Stimulated activated CD8-positive, alpha-beta memory T cell treated with anti-CD3 and anti-CD28 coated beads, Interleukin-4, amount 100 ng/mL, for 1 hour (primary cell): ENCODE measurements around the gene BZW2.

Experiments used
- DNase-seq, 2 donors: peaks; one replicate each; pipeline ENCODE4 v3.0.0-alpha.2; 2020; ENCODE audit warnings: low read depth in 2 of 2, low spot score in 1 of 2

BZW2 gene

DNA sequence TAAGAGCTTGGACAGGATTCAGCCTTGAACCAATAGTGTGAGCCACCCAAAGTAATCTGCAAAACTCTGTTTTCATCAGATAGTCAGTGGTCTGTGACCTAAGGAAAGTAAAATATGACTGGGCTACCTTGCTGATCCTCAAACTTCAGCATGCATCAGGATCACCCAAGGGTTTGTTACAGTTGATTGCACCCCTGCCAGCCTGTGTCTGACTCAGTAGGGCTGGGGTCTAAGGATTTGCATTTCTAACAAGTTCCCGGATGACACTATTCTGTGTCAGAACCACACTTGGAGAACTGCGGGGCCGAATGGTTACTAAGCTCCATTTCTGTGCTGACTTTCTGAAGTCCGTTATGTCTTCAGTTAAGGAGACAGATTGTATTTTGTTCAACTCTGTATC is 66.9 kb downstream of the BZW2 start:
- DNase-seq = no peak

DNA sequence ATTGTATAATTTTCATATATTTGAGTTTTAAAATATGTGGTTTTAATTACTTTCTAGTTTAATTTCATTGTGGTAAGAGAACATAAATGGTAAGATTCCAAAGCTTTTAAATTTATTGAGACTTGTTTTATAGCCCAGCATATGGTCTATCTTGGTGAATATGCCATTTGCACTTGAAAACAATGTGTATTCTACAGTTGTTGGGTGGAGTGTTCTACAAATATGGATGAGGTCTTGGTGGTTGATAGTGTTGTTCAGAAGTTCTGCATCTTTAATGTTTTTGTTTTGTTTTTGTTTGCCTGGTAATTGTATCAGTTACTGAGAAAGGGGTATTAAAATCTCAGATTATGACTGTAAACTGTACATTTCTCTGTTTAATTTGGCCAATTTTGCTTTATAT is 69.9 kb downstream of the BZW2 start:
- DNase-seq = no peak

DNA sequence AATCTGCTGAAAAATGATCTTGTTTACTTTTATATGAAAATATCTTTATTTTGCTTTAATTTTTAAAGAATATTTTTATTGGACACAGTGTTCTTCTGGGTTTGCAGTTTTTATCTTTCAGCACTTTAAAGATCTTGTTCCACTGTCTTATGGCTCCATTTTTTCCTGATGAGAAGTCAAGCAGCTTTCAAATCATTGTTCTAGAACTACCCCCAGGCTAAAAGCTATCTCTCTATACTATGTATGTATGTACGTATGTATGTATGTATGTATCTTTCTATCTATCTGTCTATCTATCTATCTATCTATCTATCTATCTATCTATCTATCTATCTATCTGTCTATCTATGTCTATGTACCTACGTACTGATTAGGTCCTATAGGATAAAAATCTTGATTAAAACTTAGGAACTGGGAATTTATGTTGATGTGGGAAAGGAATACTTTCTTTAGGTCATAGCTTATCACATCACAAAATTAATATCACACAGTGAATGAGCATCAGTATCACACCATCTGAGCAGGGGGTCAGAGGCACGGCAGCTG is 72.2 kb downstream of the BZW2 start:
- no peak for DNase-seq

DNA sequence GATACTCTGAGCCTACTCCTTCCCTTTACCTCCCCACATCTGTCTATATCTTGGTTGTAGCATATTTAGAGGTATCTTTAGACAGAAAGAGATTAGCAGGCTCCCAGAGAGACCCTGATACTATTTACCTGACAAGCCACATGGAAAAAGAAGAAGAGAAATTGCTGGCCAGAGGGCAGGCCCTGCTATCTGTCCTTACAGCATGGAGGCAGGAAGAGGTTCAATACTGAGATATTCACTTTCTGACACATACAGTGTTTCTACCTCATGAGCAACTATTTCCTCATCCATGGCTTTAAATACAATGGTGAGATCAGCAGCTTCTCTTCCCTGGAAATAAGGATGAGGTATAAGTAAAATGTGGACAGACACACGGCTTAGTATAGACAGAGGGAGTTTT is 73.7 kb downstream of the BZW2 start:
- no peak for DNase-seq

DNA sequence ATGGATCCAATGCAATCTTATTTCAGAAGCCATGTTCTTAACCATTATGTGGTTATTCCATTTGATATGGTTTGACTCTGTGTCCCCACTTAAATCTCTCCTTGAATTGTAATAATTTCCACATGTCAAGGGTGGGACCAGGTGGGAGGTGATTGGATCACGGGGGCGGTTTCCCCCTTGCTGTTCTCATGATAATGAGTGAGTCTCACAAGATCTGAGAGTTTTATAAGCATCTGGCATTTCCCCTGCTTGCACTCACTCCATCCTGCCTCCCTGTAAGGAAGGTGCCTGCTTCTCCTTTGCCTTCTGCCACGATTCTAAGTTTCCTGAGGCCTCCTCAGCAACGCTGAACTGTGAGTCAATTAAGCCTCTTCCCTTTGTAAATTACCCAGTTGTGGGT is 75.6 kb downstream of the BZW2 start:
- no peak for DNase-seq

DNA sequence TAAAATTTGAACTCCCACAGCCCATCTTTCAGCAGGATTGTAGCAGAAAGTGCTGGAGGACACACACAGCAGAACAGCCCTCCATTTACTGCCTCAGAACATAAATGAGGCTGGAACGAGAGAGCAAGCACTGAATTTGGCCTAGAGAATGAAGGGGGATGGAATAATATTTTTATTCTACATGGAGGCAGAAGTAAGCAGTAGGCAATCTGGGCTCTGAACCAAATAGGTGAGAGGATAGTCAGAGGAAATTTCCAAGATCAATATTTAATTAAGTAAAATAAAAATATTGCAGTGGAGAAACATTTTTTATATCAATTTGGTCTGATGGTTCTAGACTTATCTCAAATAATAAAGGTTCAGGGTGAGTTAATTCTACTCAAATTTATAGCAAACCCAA is 78.4 kb downstream of the BZW2 start:
- no peak for DNase-seq

DNA sequence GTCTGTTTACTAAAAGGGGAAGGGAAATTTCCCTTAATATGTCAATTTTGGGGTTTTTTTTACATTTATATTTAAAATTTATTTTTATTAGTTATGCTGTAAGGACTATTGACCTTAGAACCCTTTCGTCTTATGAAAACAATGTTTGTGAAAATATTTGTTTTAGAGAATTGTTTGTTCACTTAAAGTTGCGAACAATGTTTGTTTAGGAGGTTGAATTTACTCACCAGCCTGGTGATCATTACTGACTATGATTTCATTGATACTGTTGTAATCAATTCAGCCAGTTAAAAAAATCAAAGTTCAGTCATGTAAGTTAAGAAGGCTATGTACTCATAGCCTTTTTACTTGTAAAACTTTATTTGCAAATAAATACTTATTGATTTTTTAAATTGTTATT is 80.2 kb downstream of the BZW2 start:
- no peak for DNase-seq

DNA sequence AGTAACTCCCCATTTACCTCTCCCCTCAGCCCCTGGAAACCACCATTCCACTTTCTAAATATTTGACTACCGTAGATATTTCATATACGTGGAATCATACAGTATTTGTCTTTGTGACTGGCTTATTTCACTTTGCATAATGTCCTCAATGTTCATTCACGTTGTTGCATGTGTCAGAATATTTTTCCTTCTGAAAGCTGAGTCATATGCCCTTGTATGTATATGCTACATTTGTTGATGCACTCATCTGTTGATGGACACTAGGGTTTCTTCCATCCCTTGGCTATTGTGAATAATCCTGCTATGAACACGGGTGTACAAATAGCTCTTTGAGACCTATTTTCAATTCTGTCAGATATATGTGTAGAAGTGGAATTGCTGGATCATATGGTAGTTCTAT is 81.8 kb downstream of the BZW2 start:
- DNase-seq = no peak

DNA sequence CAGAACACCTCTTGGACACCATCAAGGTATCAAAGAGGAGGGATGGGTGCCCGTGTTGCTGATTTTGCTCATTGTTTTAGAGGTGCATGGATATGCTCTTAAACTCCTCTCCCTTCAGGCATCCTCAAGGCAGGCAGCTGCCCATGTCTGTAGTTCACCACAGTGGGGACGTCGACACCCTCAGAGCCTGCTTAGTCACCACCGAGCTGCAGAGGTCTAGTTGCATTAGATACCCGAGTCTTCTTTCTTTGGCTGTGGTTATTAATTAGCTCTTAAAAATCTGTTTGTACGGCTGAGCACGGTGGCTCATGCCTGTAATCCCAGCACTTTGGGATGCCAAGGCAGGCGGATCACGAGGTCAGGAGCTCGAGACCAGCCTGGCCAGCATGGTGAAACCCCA is 82.8 kb downstream of the BZW2 start:
- DNase-seq = no peak

DNA sequence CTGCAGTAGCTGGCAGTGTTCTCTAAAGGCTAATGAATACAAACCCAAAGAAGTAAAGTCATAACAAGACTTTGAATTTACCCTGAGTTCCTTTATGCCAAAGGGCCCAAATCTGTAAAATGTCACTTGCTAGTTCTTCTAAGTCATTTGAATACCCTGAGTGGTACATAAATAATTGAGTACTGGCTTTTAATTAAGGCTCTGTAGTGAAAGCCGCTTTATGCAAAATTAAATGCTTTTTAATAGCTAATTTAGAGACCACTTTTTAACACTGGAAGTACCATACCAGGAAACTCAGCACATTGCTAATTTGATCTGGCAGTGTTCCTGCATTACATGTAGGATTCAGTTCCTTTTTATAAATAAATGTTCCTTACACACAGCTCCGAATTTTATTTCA is 83.6 kb downstream of the BZW2 start:
- DNase-seq = no peak

DNA sequence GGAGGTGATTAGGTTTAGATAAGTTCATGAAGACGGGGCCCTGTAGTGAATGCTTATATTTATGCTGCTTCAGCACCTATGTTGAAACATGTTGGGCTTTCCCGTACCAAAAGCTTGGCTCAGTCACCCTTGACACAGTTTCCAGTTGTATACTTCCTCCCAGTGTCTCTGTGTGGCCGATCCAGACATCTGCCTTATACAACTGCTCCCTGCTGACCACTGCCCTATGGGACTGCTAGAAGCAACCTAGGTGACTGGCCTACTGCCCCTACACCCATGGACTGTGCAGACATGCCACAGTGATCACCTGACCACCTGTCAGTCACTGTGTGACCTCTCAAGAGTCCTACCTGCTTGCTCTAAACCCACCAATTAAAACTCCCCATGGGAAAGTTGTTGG is 85.0 kb downstream of the BZW2 start:
- no peak for DNase-seq

DNA sequence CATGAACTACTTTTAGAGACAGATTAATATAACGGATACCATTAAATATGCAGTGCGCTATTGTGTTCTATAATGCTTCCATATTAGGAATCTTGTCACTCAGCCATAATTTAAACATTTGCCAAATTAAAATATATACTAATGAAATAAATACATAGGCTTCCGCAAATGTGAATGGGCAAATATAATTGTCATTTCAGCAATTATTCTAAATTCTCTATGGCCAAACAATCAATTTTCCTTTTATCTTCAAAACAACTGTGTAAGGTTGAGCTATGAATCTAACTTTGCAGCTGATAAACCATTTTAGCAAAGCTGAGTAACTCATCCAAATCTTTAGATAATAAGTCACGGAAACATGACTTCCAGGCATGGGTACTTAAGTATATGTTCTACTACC is 86.8 kb downstream of the BZW2 start:
- DNase-seq = no peak

DNA sequence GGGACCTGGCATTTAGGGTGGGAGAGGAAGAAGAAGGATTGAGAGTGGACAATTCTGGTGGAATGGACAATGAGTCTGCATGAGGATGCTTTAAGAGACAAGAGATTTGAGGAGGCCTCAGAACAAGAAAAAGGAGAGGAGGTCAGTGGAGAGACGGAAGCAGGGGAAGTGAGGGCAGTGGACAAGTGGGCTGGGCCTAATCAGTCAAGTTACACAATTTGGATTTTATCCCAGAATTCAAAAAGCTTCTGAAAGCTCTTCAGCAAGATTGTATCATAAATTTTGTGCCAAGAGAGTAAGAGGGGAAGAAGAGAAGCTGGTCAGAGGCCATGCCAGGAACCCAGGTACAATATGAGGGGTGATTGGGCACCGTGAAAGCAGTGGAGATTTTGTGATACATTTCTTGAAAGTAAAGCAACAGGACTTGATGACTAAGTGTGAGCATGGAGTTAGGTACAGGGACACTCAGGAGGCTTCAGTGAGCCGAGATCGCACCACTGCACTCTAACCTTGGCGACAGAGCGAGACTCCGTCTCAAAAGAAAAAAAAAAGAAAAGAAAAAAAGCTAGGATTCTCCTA is 88.3 kb downstream of the BZW2 start:
- DNase-seq = no peak

DNA sequence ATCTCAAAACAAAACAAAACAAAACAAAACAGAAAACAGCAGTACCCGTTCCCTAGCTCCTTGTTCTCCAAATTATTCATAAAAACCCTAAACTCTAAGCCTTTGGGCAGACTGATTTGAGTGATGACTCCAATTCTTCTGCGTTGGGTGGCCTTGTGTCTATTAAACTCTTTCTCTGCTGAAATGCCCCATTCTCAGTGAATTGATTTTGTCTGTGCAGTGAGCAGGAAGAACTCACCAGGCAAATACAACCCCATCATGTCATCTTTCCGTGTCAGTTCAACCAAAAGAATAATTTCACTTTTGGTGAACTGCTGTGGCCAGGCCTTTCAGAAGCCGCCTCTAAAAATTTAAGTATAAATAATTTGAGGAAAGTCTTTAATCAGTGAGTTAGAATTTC is 89.0 kb downstream of the BZW2 start:
- DNase-seq = no peak

DNA sequence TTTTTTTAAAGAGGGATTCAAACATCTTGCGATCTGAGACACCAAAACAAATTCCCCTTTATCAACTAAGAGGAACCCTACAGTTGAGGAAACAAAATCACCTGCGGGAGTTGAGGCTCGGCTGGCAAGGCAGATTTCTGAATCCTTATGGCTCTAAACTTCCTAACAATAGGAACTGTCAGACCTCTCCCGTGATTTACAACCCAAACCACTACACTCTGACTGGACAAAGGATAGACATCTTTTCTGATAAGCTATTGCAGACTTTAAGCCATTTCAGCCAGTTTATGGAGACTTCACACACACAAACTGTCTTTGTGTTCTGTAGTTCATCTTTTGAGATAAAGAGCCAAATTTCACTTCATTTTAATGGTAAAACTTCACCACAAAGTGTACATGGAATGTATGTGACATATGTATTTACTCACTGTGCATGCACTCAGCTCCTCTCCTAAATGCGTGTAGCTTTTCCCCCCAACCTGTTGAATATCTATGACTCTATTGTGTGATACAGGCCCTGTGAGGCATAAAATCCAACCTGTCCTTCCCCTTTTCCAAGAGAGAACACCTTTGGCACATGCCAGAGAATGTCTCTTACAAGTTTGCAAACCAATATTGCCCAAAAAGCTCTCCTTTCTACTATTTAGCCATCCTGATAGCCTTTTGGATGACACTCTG is 92.2 kb downstream of the BZW2 start:
- no peak for DNase-seq

DNA sequence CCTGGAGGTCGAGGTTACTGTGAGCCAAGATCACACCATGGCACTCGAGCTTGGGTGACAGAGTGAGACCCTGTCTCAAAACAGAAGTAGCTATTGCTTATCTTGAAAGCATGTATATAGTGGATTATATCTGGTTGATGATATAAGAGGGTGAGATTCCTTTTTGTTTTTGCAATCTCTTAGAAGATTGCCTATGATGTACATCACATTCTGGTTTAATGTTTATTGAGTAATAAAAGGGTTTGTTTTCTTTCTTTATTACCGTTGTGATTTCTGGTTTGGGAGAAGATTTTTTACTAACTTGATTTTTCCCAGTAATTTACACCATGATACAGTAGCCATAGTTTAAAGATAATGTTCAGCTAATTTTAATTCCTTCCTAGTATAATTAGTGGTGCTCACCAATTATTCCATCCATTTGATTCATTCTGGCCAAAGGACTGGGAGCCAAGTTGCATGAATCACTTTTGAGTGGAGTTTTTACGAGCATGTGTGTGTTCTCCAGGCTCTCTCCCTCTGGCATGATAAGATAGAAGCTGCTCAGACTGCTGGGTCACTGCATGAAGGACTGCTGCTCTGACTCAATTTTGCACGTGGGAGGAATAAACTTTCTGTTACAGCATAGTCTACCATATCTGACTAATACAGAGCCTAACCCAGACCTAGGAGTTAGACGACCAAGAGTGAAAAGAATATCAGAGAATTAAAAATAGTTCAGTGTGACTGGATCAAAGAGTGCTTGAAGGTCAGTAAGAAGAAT is 94.1 kb downstream of the BZW2 start:
- no peak for DNase-seq

DNA sequence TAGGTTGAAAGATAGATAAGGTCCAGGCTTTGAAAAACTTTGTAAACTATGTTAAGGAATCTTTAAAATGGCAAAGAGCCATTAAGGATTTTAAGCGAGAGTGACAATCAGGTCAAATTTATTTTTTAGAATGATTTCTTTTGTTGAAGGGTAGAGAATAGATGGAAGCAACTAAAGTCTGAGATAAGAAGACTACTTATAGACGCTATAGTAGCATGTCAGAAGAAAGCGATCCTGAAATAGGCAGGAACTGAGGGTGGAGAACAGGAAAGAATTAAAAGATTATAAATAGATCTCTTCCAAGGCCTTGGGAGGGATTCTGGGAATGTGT is 94.6 kb downstream of the BZW2 start:
- DNase-seq = no peak

DNA sequence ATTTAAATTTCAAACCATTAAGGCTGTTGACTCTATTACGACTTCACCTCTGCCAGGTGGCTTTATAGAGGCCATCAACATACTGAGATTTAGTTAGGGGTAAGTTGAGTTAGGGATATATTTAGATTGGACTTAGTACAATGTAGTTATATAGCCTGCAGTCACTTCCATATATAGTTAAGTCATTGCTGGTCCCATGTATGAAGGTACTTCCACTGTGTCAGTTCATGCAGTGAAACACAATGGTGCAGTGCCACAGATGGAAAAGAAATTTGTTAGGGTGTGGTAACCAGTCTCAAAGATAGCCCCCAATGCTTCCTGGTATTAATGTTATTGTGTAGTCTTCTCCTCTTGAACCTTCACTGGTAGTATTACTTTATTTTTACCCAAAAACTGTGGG is 95.0 kb downstream of the BZW2 start:
- no peak for DNase-seq

DNA sequence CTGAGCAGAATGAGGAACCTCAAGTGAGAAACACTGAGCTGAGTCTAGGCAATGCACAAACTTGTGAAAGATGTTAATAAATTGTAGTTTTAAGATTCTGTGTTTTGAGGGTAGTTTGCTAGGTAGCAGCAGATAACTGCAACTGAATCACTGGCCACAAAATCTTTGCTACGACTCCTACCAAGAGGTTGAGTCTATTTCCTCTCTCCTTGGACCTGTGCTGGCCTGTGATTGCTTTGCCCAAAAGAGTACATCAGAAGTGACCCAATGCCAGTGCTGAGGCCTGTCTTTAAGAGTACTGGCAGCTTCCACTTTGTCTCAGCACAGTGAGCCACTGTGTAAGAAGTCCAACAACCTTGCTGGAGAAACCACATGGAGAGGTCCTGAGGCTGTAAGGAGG is 95.7 kb downstream of the BZW2 start:
- no peak for DNase-seq

DNA sequence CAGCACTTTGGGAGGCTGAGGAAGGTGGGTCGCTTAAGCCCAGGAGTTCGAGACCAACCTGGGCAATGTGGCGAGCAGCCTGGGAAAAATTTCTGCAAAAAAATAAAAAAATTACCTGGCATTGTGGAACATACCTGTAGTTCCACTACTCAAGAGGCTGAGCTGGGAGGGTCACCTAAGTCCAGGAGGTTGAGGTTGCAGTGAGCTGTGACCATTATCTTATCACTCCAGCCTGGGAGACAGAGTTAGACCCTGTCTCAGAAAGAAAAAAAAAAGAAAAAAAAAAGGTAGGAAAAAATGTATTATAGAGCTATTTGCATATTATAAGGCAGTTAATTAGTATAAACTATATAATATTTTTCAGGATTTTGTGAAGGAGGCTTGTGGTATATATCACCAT is 96.6 kb downstream of the BZW2 start:
- no peak for DNase-seq

DNA sequence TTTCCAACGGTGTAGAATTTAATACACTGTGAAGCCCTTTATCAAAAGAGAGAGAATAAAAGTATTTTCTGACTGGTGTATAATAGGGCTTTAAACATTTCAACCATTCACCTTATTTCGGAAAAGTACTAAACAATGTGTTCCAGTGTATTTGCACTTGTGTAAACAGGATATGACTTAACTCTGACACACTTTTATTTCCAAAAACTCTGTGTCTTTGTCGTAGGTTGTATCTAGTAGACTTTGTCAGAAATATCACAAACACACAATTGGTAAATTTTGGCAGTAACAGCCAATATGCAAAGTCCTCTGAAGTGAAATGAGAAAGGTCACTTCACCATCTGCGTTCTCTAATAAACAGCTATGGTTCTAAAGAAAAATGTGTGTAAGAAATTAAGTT is 97.3 kb downstream of the BZW2 start:
- no peak for DNase-seq

DNA sequence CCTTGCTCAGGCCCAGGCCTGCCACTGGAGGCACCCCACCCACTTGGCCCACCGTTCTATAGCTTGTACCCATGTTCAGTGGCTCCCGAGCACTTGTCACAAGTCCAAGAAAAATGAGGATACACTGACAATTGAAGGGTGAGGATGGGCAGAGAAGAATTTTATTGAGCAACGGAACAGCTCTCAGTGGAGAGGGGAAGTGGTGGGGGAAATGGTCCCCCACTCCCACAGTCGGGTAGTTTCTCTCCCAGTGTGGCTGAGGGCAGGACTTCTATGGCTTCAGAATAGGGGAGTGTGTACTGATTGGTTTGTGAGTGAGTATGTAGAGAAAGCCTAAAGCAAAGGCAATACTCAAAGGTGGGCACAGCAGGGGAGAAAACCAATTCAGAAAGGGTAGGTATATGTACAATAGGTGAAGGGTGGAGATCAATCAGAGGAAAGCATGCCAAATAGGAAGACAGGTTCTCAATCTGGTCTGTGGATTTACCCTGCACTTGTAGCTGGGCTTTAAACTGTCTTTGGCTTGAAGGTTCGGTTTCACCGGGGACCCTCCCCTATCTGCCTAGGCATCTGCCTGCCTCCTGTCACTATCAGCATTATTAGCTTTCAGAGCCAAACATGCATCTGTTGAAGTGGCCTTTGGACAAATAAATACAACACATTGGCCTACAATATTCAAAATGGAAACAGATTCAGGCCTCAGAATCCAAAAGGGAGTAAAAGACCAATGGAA is 98.7 kb downstream of the BZW2 start:
- no peak for DNase-seq
